ENCODE results near the gene SLC25A42.
"Not testable (repeated sequence)": the region's sequence is repeated elsewhere in the genome, so short reads cannot be mapped to it uniquely, and the experiment has no call there.

Gene SLC25A42

GRCh38 chr19:19106938-19107337 is 43.1 kb downstream of the SLC25A42 start:
- not testable (repeated sequence) for DNase-seq

GRCh38 chr19:19107654-19108053 is 43.9 kb downstream of the SLC25A42 start:
- DNase-seq = no peak

GRCh38 chr19:19109601-19110000 is 45.8 kb downstream of the SLC25A42 start:
- no peak for DNase-seq

- no peak for DNase-seq
Measured at GRCh38 chr19:19110410-19111135, 46.8 kb downstream of the SLC25A42 start.

- no peak for DNase-seq
Measured at GRCh38 chr19:19111136-19111835, 47.5 kb downstream of the SLC25A42 start.

GRCh38 chr19:19111967-19112580 is 48.3 kb downstream of the SLC25A42 start:
- DNase-seq = no peak

GRCh38 chr19:19113040-19113626 is 49.3 kb downstream of the SLC25A42 start:
- DNase-seq = no peak

- no peak for DNase-seq
Measured at GRCh38 chr19:19115954-19116353, 52.2 kb downstream of the SLC25A42 start.

- no peak for DNase-seq
Measured at GRCh38 chr19:19119325-19120237, 55.8 kb downstream of the SLC25A42 start.

- DNase-seq = no peak
Measured at GRCh38 chr19:19120308-19121231, 56.8 kb downstream of the SLC25A42 start.

- no peak for DNase-seq
Measured at GRCh38 chr19:19121371-19121770, 57.6 kb downstream of the SLC25A42 start.

- no peak for DNase-seq
Measured at GRCh38 chr19:19122902-19123301, 59.1 kb downstream of the SLC25A42 start.

GRCh38 chr19:19123386-19123785 is 59.6 kb downstream of the SLC25A42 start:
- no peak for DNase-seq

- DNase-seq = no peak
Measured at GRCh38 chr19:19126102-19126501, 62.3 kb downstream of the SLC25A42 start.

GRCh38 chr19:19131989-19132388 is 68.2 kb downstream of the SLC25A42 start:
- DNase-seq = no peak

GRCh38 chr19:19132912-19133311 is 69.1 kb downstream of the SLC25A42 start:
- no peak for DNase-seq

- no peak for DNase-seq
Measured at GRCh38 chr19:19133985-19134384, 70.2 kb downstream of the SLC25A42 start.

- DNase-seq = no peak
Measured at GRCh38 chr19:19134687-19135158, 70.9 kb downstream of the SLC25A42 start.

- DNase-seq = not testable (repeated sequence)
Measured at GRCh38 chr19:19135713-19136112, 71.9 kb downstream of the SLC25A42 start.

GRCh38 chr19:19137556-19138108 is 73.8 kb downstream of the SLC25A42 start:
- DNase-seq = no peak
